KMS-11 (cell line): ENCODE measurements around the gene RBM15.

ENCODE experiments used
- H2AFZ ChIP-seq: fragments of 200-600 bp; sonication (generic); 2 replicates; pipeline ENCODE4 v1.6.1; 2016; ENCODE audit warnings: antibody characterized with exemption, mixed run types, low read depth
- H3K27ac ChIP-seq: fragments of 200-600 bp; sonication (generic); 2 replicates; pipeline ENCODE4 v1.6.1; 2016; ENCODE audit warnings: mild to moderate bottlenecking, mixed run types
- H3K27me3 ChIP-seq: fragments of 200-600 bp; sonication (generic); 2 replicates; pipeline ENCODE4 v1.6.1; 2017; ENCODE audit warnings: mild to moderate bottlenecking, low read depth, mixed run types, moderate library complexity; ENCODE audit not compliant: insufficient read depth
- H3K36me3 ChIP-seq: fragments of 200-600 bp; sonication (generic); 2 replicates; pipeline ENCODE4 v1.6.1; 2017; ENCODE audit warnings: mild to moderate bottlenecking, mixed run types; ENCODE audit not compliant: insufficient read depth
- H3K4me1 ChIP-seq: fragments of 200-600 bp; sonication (generic); 2 replicates; pipeline ENCODE4 v1.6.1; 2016; ENCODE audit warnings: mild to moderate bottlenecking, low read depth, mixed run types; ENCODE audit not compliant: poor library complexity, severe bottlenecking
- H3K4me2 ChIP-seq: fragments of 200-600 bp; sonication (generic); 2 replicates; pipeline ENCODE4 v1.7.0; 2016; ENCODE audit warnings: mild to moderate bottlenecking, mixed run types
- H3K4me3 ChIP-seq: fragments of 200-600 bp; sonication (generic); IDR thresholded peaks from 2 replicates; pipeline ENCODE4 v1.6.1; 2017; ENCODE audit warnings: low read depth, low read length, mixed read lengths; ENCODE audit not compliant: insufficient read depth
- H3K79me2 ChIP-seq: fragments of 200-600 bp; sonication (generic); 2 replicates; pipeline ENCODE4 v1.6.1; 2016; ENCODE audit warnings: low read depth, mixed run types; ENCODE audit not compliant: insufficient read depth
- H3K9ac ChIP-seq: fragments of 200-600 bp; sonication (generic); 2 replicates; pipeline ENCODE4 v1.6.1; 2016; ENCODE audit warnings: mild to moderate bottlenecking, mixed run types
- H4K20me1 ChIP-seq: fragments of 200-600 bp; sonication (generic); 2 replicates; pipeline ENCODE4 v1.6.1; 2016; ENCODE audit warnings: mild to moderate bottlenecking, mixed run types; ENCODE audit not compliant: insufficient read depth
- TF ChIP-seq, protein P1 (sequence below): fragments of 200-600 bp; sonication (generic); conservative IDR thresholded peaks from 2 replicates; pipeline ENCODE4 v1.6.1; 2017; ENCODE audit warnings: low read depth, mild to moderate bottlenecking, antibody characterized with exemption, low read length, moderate library complexity, mixed read lengths

RBM15 gene

GRCh38 chr1:110394493-110394820 is 55.3 kb downstream of the RBM15 start:
- H2AFZ ChIP-seq: no peak overlapping the region
- H3K9ac ChIP-seq: no peak overlapping the region
- H3K4me2 ChIP-seq: no peak overlapping the region
- no peak overlapping the region for H3K4me3 ChIP-seq
- no peaks in the 10 kb centered on the region for H3K4me1 ChIP-seq
- no peaks in the 10 kb centered on the region for H3K27me3 ChIP-seq
- no peaks in the 10 kb centered on the region for H4K20me1 ChIP-seq
- no peaks in the 10 kb centered on the region for H3K79me2 ChIP-seq
- H3K27ac ChIP-seq: no peak overlapping the region
- TF ChIP-seq, protein P1, sequence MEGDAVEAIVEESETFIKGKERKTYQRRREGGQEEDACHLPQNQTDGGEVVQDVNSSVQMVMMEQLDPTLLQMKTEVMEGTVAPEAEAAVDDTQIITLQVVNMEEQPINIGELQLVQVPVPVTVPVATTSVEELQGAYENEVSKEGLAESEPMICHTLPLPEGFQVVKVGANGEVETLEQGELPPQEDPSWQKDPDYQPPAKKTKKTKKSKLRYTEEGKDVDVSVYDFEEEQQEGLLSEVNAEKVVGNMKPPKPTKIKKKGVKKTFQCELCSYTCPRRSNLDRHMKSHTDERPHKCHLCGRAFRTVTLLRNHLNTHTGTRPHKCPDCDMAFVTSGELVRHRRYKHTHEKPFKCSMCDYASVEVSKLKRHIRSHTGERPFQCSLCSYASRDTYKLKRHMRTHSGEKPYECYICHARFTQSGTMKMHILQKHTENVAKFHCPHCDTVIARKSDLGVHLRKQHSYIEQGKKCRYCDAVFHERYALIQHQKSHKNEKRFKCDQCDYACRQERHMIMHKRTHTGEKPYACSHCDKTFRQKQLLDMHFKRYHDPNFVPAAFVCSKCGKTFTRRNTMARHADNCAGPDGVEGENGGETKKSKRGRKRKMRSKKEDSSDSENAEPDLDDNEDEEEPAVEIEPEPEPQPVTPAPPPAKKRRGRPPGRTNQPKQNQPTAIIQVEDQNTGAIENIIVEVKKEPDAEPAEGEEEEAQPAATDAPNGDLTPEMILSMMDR: no peak
- H3K36me3 ChIP-seq: no peaks in the 10 kb centered on the region
